ENCODE measurements around the gene METTL23.

Gene METTL23, protein sequence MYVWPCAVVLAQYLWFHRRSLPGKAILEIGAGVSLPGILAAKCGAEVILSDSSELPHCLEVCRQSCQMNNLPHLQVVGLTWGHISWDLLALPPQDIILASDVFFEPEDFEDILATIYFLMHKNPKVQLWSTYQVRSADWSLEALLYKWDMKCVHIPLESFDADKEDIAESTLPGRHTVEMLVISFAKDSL

GRCh38 chr17:76726776-76727718 lies at the start of gene METTL23:
Gene METTL23 (plus strand): TSS chr17:76726839. CDS start chr17:76729711, 2,872 bp downstream.
- DNase-seq, result peak; percentile 75

DNA sequence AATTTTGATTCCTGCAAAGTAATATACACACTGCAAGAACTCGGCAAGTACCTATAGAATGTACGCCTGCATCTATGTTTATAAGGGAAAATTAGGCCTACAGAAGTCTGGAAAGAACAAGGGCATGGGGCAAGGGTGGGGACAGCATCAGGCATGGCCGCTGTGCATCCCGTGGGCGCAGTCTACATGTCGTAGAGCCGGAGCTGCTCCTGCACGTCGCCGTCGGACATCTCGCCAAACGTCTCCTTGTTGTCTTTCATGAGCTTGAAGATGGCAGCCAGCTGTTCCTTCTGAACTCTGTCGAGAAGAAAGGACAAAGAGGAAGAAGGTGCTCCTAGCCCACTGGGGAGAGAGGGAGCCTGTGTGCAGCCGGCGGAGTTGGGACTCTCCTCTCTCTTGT lies 49.2 kb upstream of the METTL23 start:
- no peak for DNase-seq

DNA sequence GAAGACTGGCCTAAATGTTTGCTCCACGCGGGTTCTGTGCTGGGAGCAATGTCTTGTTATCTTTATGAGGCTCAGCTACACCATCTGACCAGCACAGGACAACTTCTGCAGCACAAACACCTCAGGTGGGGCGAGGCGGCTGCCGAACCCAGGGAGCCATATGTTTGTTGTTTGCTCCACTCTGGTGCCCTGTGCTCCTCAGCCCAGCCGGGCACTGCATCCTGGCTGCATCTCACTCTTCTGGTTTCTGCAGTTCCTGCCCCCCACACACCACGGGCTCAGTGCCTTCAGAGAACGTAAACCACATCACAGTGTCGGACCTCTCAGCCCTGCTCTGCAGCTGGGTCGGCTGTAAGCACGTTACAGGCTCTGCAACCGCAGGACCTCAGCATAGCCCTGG lies 48.3 kb upstream of the METTL23 start:
- no peak for DNase-seq

- DNase-seq, result no peak
Observed at GRCh38 chr17:76679239-76679638, 47.4 kb upstream of the METTL23 start.

DNA sequence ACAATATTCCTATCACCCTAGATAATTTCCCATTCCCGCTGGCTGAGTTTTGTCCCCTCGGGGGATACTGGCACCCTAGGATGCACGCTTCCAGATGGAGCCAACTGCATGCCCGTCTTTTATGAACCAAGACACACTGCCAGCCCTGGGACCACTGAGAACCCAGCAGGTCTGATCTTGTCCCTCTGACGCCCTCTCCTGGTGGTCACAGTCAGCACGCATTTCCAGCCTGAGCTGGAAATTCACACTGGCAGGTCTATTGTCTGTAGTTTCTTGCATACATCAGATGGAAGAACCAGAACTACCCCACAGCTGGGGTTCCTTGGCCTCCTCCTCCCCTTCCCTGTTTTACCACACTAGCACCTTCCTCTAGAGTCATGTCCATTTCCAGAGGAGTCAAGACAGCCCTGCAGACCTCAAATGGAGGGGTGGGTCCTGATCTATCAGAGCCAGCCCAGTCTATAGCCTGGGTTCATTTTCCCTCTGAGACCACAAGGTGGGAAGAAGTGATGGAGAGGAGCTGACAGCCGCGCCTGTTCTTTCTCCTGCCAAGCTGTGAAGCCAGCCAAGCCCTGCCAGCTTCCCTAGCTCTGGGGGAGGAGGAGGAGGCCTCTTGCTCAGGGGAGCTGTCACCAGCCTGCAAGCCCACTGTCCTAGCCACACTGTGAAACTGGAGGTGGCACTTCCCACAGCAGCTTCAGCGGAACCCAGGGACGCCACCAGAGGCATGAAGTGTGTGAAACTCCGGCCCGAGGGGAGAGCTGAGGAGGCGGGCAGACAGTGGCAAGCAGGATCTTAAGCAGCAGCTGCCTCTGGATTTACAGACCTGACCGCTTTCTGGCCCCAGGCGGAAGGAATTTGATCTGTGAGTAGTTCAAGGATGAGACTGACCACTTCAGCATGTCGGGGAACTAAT lies 45.2 kb upstream of the METTL23 start:
- peak; percentile 83 for DNase-seq

DNA sequence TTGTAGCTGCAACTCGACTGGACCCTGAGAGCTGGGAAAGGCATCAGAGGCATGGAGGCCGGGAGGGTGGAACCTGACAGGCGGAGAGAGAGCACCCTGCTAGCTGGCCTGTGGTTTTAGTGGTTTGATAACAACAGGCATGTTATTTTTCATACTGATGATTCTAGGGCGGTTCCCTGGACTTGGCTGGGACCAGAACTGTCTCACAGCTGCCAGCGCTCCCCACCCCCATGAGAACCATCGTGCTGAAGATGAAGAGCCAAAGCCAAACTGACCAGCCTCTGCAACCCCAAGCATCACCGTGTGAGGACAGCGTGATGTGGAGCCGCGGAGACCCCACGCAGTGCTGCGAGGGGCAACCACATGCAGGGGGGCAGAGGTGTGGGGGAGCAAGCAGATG lies 44.3 kb upstream of the METTL23 start:
- no peak for DNase-seq

DNA sequence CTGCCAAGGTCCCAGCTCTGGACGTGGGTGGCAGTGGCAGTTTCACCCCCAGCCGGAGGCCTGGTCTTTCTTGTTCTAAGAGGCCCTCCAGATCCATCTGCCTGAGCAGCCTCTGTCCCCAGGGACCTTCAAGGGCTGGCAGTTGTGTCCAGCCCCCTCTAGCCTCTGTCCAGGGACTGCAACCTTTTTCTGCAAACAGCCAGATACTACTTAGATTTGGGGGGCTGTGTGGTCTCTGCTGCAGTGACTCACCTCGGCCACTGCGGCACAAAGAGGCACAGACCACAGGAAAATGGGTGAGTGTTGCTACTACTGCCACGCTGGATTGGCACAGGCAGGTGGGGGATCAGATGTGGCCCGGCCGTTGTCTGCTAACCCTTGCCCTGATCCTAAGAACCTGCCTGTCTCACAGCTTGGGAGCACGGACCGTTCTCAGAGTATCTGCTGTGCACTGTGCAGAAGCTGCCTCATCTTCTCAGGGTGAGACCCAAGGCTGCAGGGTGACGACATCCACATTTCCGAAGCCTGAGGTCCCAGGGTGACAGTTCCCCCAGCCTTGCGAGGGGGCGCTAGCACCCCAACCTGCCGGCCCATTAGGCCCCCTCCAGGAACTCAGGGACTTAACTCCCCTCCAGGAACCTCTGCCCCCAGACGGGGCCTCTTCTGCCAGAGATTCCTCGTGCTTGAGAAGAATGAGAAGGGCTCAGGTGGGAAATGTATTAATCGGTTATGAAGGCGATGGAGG lies 43.5 kb upstream of the METTL23 start:
- DNase-seq, result no peak

- no peak for DNase-seq
Observed at GRCh38 chr17:76683921-76684745, 42.5 kb upstream of the METTL23 start.

DNA sequence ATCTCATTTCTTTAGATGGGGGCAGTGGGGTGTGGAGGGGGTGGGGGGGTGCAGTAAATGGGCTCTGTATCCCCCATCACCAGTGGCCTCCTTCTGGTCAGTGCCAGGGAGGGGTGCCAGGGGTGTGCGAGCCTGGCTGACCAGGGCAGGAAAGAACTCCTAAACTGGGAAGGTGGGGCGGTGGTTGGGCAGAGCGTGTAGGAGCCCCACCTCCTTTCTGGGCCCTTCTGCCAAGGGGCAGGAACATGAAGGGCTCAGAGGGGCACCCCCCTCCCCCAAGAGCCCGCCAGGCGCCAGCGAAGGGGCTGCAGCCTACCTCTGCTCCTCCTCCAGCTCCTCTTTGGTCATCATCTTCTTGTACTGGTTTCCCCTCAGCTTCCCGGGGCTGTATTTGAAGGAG lies 41.9 kb upstream of the METTL23 start:
- no peak for DNase-seq

DNA sequence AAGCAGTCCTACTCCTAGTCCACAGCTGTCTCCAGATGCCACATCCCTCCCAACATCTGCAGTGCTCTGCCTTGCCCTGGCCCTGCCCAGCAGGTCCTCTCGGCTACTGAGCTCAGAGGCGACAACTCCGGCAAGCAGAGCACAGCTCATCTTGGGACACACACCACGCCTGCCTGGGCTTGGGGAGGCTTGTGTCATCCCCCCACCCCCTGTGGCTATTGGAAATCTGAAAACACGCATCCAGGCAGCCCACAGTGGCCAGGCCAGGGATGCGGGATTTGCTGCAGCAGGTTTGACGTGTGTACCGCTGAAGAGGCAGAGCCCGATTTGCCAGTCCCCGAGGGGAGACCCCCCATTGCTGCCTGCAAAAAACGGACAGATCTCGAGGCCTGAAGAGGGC lies 41.3 kb upstream of the METTL23 start:
- DNase-seq, result no peak

- DNase-seq, result no peak
Observed at GRCh38 chr17:76685846-76686245, 40.8 kb upstream of the METTL23 start.

DNA sequence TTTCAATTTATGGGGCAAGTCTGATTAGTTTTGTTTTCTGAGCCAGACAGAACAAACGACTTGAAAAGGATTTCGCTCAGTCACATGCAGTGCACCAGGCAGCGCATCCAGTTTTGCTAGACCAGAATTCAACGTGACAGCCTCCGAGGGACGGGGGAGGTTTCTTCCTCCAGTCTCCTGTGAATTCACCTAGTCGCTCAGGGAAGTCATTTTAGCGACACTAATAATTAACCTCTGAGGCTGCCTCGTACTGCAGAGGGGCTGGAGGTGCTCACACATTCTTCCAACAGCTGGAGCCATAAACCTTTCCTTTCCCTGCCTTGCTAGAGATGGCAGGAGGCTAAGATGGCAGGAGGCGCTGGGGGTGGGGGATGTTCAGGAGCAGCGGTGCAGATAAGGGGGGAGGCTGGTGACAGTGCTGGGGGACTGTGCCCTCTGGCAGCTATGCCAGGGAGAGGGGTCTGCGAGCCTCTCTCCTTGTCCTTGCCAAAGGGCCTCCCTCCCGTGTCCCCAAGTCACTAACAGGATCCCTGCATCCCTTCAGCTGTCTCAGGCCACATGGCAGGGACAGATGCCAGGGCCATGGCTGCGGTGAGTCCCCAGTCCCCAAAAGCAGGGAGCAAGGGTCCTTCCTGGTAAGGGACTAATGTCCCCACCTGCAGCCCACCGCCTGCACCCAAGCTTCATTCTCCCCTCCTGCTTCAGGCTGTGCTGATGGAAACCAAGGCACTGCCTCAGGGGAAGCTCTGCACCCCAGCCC lies 39.9 kb upstream of the METTL23 start:
- DNase-seq, result no peak

- no peak for DNase-seq
Observed at GRCh38 chr17:76687298-76688164, 39.1 kb upstream of the METTL23 start.

GRCh38 chr17:76688165-76688622 lies 38.4 kb upstream of the METTL23 start:
- no peak for DNase-seq

- no peak for DNase-seq
Observed at GRCh38 chr17:76689859-76690258, 36.8 kb upstream of the METTL23 start.

GRCh38 chr17:76690596-76691280 lies 35.9 kb upstream of the METTL23 start:
- no peak for DNase-seq

- no peak for DNase-seq
Observed at GRCh38 chr17:76691379-76692191, 35.1 kb upstream of the METTL23 start.
